IPS DF 6.9 (cell line): ENCODE data around the gene ADRB1.

Source experiments
- DNase-seq: peaks from one replicate; pipeline ENCODE4 v3.0.0-alpha.2; 2013; ENCODE audit warnings: low read depth, low spot score
- H3K27ac ChIP-seq: one replicate; pipeline ENCODE4 v1.5.1; 2013; ENCODE audit warnings: low read length, control low read depth
- H3K27me3 ChIP-seq: 2 replicates; pipeline ENCODE4 v1.6.1; 2013; ENCODE audit warnings: mild to moderate bottlenecking, low read length; ENCODE audit not compliant: control insufficient read depth, insufficient read depth
- H3K36me3 ChIP-seq: 2 replicates; pipeline ENCODE4 v1.6.1; 2013; ENCODE audit warnings: low read length; ENCODE audit not compliant: control insufficient read depth, insufficient read depth
- H3K4me1 ChIP-seq: 2 replicates; pipeline ENCODE4 v1.6.1; 2013; ENCODE audit warnings: low read length; ENCODE audit not compliant: control insufficient read depth, insufficient read depth
- H3K4me3 ChIP-seq: 2 replicates; pipeline ENCODE4 v1.5.1; 2013; ENCODE audit warnings: mild to moderate bottlenecking, low read length
- H3K9me3 ChIP-seq: 2 replicates; pipeline ENCODE4 v1.6.1; 2013; ENCODE audit warnings: low read length, inconsistent platforms; ENCODE audit not compliant: control insufficient read depth, insufficient read depth
- WGBS: extraction: QIAGEN DNeasy Blood & Tissue Kit; methylation state at CpG from one replicate; pipeline ENCODE4 v1.1.7; 2013; ENCODE audit warnings: mixed read lengths, missing lambda C conversion rate; ENCODE audit not compliant: insufficient read length, insufficient coverage; 5-methylcytosine and 5-hydroxymethylcytosine counted together

Gene ADRB1

GRCh38 chr10:114043532-114044246, at the start of gene ADRB1:
ADRB1 (plus strand) TSS chr10:114043866; CDS start chr10:114044133, 267 bp downstream.
- Histone ChIP-seq H3K36me3 (no peaks in the 10 kb centered on the region), H3K4me1 (peaks cover 8% of the 10 kb centered on the region), H3K9me3 (no peaks in the 10 kb centered on the region), H3K27me3 (peaks cover 33% of the 10 kb centered on the region), H3K27ac (no peak within 1 kb of the TSS), H3K4me3 (peak within 1 kb of the TSS; percentile 58; the same call in 1 of the 2 replicates)
- WGBS, result no CpG with 5 or more reads among the region's 90 CpGs
- peak; percentile 22 for DNase-seq

- Histone ChIP-seq H3K36me3 (no peaks in the 10 kb centered on the region), H3K9me3 (no peaks in the 10 kb centered on the region), H3K27ac (no peak overlapping the region), H3K4me3 (no peak overlapping the region), H3K4me1 (0 out of 2 replicates have a peak, but pooled peaks cover 1% of the 10 kb centered on the region), H3K27me3 (no peaks in the 10 kb centered on the region)
- DNase-seq, result no peak
- no CpG with 5 or more reads among the region's 2 CpGs for WGBS
Measured at GRCh38 chr10:113995201-113995600, 48.5 kb upstream of the ADRB1 start.

GRCh38 chr10:113997428-113997827, 46.2 kb upstream of the ADRB1 start:
- no peaks in the 10 kb centered on the region for H3K36me3 ChIP-seq
- no peak overlapping the region for H3K27ac ChIP-seq
- H3K9me3 ChIP-seq, result no peaks in the 10 kb centered on the region
- H3K27me3 ChIP-seq, result no peaks in the 10 kb centered on the region
- 0 out of 2 replicates have a peak, but pooled peaks cover 1% of the 10 kb centered on the region for H3K4me1 ChIP-seq
- WGBS, result no CpG with 5 or more reads among the region's 8 CpGs
- no peak for DNase-seq
- no peak overlapping the region for H3K4me3 ChIP-seq

- Histone ChIP-seq H3K4me3 (no peak overlapping the region), H3K9me3 (no peaks in the 10 kb centered on the region), H3K36me3 (no peaks in the 10 kb centered on the region), H3K4me1 (0 out of 2 replicates have a peak, but pooled peaks cover 1% of the 10 kb centered on the region), H3K27ac (no peak overlapping the region), H3K27me3 (no peaks in the 10 kb centered on the region)
- DNase-seq, result no peak
- no CpG with 5 or more reads among the region's 5 CpGs for WGBS
Measured at GRCh38 chr10:113999531-113999930, 44.1 kb upstream of the ADRB1 start.

GRCh38 chr10:114000457-114001010, 43.1 kb upstream of the ADRB1 start:
- H3K4me3 ChIP-seq, result no peak overlapping the region
- no peak for DNase-seq
- H3K27me3 ChIP-seq, result no peaks in the 10 kb centered on the region
- WGBS, result no CpG with 5 or more reads among the region's 6 CpGs
- H3K27ac ChIP-seq, result no peak overlapping the region
- no peaks in the 10 kb centered on the region for H3K4me1 ChIP-seq
- H3K9me3 ChIP-seq, result no peaks in the 10 kb centered on the region
- H3K36me3 ChIP-seq, result no peaks in the 10 kb centered on the region

- Histone ChIP-seq H3K4me3 (no peak overlapping the region), H3K36me3 (no peaks in the 10 kb centered on the region), H3K4me1 (no peaks in the 10 kb centered on the region), H3K9me3 (no peaks in the 10 kb centered on the region), H3K27ac (no peak overlapping the region), H3K27me3 (no peaks in the 10 kb centered on the region)
- WGBS, result no CpG with 5 or more reads among the region's 7 CpGs
- no peak for DNase-seq
Measured at GRCh38 chr10:114002422-114002821, 41.2 kb upstream of the ADRB1 start.

GRCh38 chr10:114003161-114003941, 40.3 kb upstream of the ADRB1 start:
- no peak for DNase-seq
- no CpG with 5 or more reads among the region's 9 CpGs for WGBS
- H3K27ac ChIP-seq, result no peak overlapping the region
- no peak overlapping the region for H3K4me3 ChIP-seq
- H3K27me3 ChIP-seq, result no peaks in the 10 kb centered on the region
- no peaks in the 10 kb centered on the region for H3K9me3 ChIP-seq
- H3K4me1 ChIP-seq, result no peaks in the 10 kb centered on the region
- no peaks in the 10 kb centered on the region for H3K36me3 ChIP-seq

- H3K4me1 ChIP-seq, result peaks cover 1% of the 10 kb centered on the region; the same call in 1 of the 2 replicates
- DNase-seq, result no peak
- H3K4me3 ChIP-seq, result no peak overlapping the region
- no peaks in the 10 kb centered on the region for H3K27me3 ChIP-seq
- H3K27ac ChIP-seq, result no peak overlapping the region
- no CpG with 5 or more reads among the region's 5 CpGs for WGBS
- no peaks in the 10 kb centered on the region for H3K9me3 ChIP-seq
- H3K36me3 ChIP-seq, result no peaks in the 10 kb centered on the region; the same call in 1 of the 2 replicates
Measured at GRCh38 chr10:114009281-114009996, 34.2 kb upstream of the ADRB1 start.

- no peaks in the 10 kb centered on the region for H3K27me3 ChIP-seq
- no peaks in the 10 kb centered on the region for H3K9me3 ChIP-seq
- H3K4me3 ChIP-seq, result no peak overlapping the region
- no peak for DNase-seq
- no CpG with 5 or more reads among the region's 2 CpGs for WGBS
- H3K36me3 ChIP-seq, result no peaks in the 10 kb centered on the region; the same call in 1 of the 2 replicates
- no peak overlapping the region for H3K27ac ChIP-seq
- peaks cover 1% of the 10 kb centered on the region; the same call in 1 of the 2 replicates for H3K4me1 ChIP-seq
Measured at GRCh38 chr10:114010316-114010715, 33.4 kb upstream of the ADRB1 start.

- no peaks in the 10 kb centered on the region for H3K9me3 ChIP-seq
- no peaks in the 10 kb centered on the region; the same call in 1 of the 2 replicates for H3K36me3 ChIP-seq
- no peak overlapping the region for H3K27ac ChIP-seq
- H3K4me1 ChIP-seq, result peaks cover 1% of the 10 kb centered on the region; the same call in 1 of the 2 replicates
- no CpG with 5 or more reads among the region's 8 CpGs for WGBS
- DNase-seq, result no peak
- no peak overlapping the region for H3K4me3 ChIP-seq
- H3K27me3 ChIP-seq, result no peaks in the 10 kb centered on the region
Measured at GRCh38 chr10:114012650-114013049, 31.0 kb upstream of the ADRB1 start.
